Ascending aorta (tissue), 2 donors: ENCODE results near the gene ECHS1. TPM values are rescaled to one million over a fixed set of nuclear protein-coding genes. Genes with fewer than 3 reads are reported as not detected.

Source experiments
- DNase-seq, 2 donors: peaks; one replicate each; pipeline ENCODE4 v3.0.0-alpha.2; 2019; ENCODE audit warnings: low spot score in 2 of 2
- H3K27ac ChIP-seq, 2 donors: fragments of 200-600 bp; sonication (generic); one replicate each; pipeline ENCODE4 v1.5.1; 2016 to 2017; ENCODE audit warnings: mild to moderate bottlenecking in 1 of 2
- H3K27me3 ChIP-seq: fragments of 200-600 bp; sonication (generic); one replicate; pipeline ENCODE4 v1.5.1; 2017
- H3K36me3 ChIP-seq, 2 donors: fragments of 200-600 bp; sonication (generic); one replicate each; pipeline ENCODE4 v1.5.1; 2016
- H3K4me1 ChIP-seq, 2 donors: fragments of 200-600 bp; sonication (generic); one replicate each; pipeline ENCODE4 v1.5.1; 2016 to 2017; ENCODE audit warnings: mild to moderate bottlenecking in 1 of 2
- H3K4me3 ChIP-seq, 2 donors: fragments of 200-600 bp; sonication (generic); one replicate each; pipeline ENCODE4 v1.5.1; 2016 to 2017; ENCODE audit warnings: mild to moderate bottlenecking in 1 of 2
- H3K9me3 ChIP-seq, 2 donors: fragments of 200-600 bp; sonication (generic); one replicate each; pipeline ENCODE4 v1.5.1; 2016
- CTCF ChIP-seq, 3 experiments: fragments of 200-600 bp in 2 of 3; fragments of 450-650 bp in 1 of 3; sonication (generic) in 2 of 3; IDR thresholded peaks; one replicate each; pipeline ENCODE4 v1.5.1; 2016 to 2019; ENCODE audit warnings: antibody characterized with exemption in 3 of 3, mild to moderate bottlenecking in 1 of 3, moderate library complexity in 1 of 3
- intact Hi-C: fragments of 100-400 bp; cut with DNase I; formaldehyde crosslinking; loops from one replicate; pipeline ENCODE4 v1.15.1; 2023
- total RNA-seq: library from RNA; depleted of rRNA; stranded (reverse); fragments of >200 nt; gene quantifications from one replicate; pipeline ENCODE4 v1.1.0, GENCODE V29; 2016

ECHS1 gene
- total RNA-seq, 1 donor from 2014 or later = 68.0 TPM

- peak overlapping the region; percentile 38 to 39 for H3K4me3 ChIP-seq
- DNase-seq = no peak
- peaks cover 0 to 4% of the 10 kb centered on the region in 2 donors for H3K4me1 ChIP-seq
- TF ChIP-seq CTCF (IDR thresholded peaks at IDR 0.05) = peak; percentile 37 to 71 (median 40)
- no peaks in the 10 kb centered on the region for H3K27me3 ChIP-seq
- H3K36me3 ChIP-seq = no peaks in the 10 kb centered on the region
- H3K9me3 ChIP-seq = no peaks in the 10 kb centered on the region
- no peak overlapping the region for H3K27ac ChIP-seq
- intact Hi-C loops = no loop called here
Observed at GRCh38 chr10:133318494-133319127, 54.5 kb downstream of the ECHS1 start.

GRCh38 chr10:133316732-133317131 is 56.4 kb downstream of the ECHS1 start:
- Histone ChIP-seq H3K27me3 (no peaks in the 10 kb centered on the region), H3K36me3 (peaks cover 10% of the 10 kb centered on the region in 2 donors), H3K9me3 (no peaks in the 10 kb centered on the region), H3K4me3 (no peak overlapping the region), H3K4me1 (peaks cover 0 to 4% of the 10 kb centered on the region in 2 donors), H3K27ac (no peak overlapping the region)
- no peak for TF ChIP-seq CTCF (IDR thresholded peaks at IDR 0.05)
- DNase-seq = no peak
- intact Hi-C loops = no loop called here

GRCh38 chr10:133316266-133316665 is 56.9 kb downstream of the ECHS1 start:
- no peak for DNase-seq
- Histone ChIP-seq H3K4me3 (no peak overlapping the region), H3K27me3 (no peaks in the 10 kb centered on the region), H3K4me1 (peaks cover 0 to 4% of the 10 kb centered on the region in 2 donors), H3K9me3 (no peaks in the 10 kb centered on the region), H3K27ac (no peak overlapping the region), H3K36me3 (peaks cover 14 to 15% of the 10 kb centered on the region in 2 donors)
- TF ChIP-seq CTCF (IDR thresholded peaks at IDR 0.05) = no peak
- intact Hi-C loops = no loop called here

- Histone ChIP-seq H3K27me3 (no peaks in the 10 kb centered on the region), H3K9me3 (no peaks in the 10 kb centered on the region), H3K27ac (no peak overlapping the region), H3K4me1 (peaks cover 0 to 4% of the 10 kb centered on the region in 2 donors), H3K4me3 (no peak overlapping the region), H3K36me3 (peaks cover 14 to 15% of the 10 kb centered on the region in 2 donors)
- DNase-seq = no peak
- no peak for TF ChIP-seq CTCF (IDR thresholded peaks at IDR 0.05)
- intact Hi-C loops = no loop called here
Observed at GRCh38 chr10:133315847-133316246, 57.3 kb downstream of the ECHS1 start.

GRCh38 chr10:133314911-133315310 is 58.2 kb downstream of the ECHS1 start:
- no peaks in the 10 kb centered on the region for H3K27me3 ChIP-seq
- H3K36me3 ChIP-seq = peaks cover 19 to 21% of the 10 kb centered on the region in 2 donors
- no peaks in the 10 kb centered on the region for H3K9me3 ChIP-seq
- intact Hi-C loops = no loop called here
- TF ChIP-seq CTCF (IDR thresholded peaks at IDR 0.05) = no peak
- no peak overlapping the region for H3K27ac ChIP-seq
- no peak overlapping the region for H3K4me3 ChIP-seq
- H3K4me1 ChIP-seq = peaks cover 0 to 4% of the 10 kb centered on the region in 2 donors
- no peak for DNase-seq
